Spleen (tissue), 7 donors: ENCODE measurements around the gene MYB.

Experiments
- CTCF ChIP-seq, 11 experiments: fragments of 200-600 bp in 7 of 11; fragments of 450-650 bp in 4 of 11; sonication (generic) in 4 of 11; IDR thresholded peaks in 8 of 11; conservative IDR thresholded peaks in 3 of 11; 1 replicate in 7 of 11; 2 replicates in 4 of 11; pipeline versions ENCODE4 v1.4.0 to v1.8.0; 2016 to 2021; ENCODE audit warnings: antibody characterized with exemption in 11 of 11, inconsistent platforms in 4 of 11, mild to moderate bottlenecking in 1 of 11
- POLR2AphosphoS5 ChIP-seq, 3 donors: sonication (generic); formaldehyde crosslinking; IDR thresholded peaks; one replicate each; pipeline ENCODE4 v1.5.1; 2017; ENCODE audit warnings: antibody characterized with exemption in 3 of 3
- donor health status: DM: no; HTN: no; CAD: no; lungs with moderate emphysema.
- donor health status: DM: no; HTN: no; CAD: no.
- donor health status: DM: no; HTN: no; CAD: no.

DNA sequence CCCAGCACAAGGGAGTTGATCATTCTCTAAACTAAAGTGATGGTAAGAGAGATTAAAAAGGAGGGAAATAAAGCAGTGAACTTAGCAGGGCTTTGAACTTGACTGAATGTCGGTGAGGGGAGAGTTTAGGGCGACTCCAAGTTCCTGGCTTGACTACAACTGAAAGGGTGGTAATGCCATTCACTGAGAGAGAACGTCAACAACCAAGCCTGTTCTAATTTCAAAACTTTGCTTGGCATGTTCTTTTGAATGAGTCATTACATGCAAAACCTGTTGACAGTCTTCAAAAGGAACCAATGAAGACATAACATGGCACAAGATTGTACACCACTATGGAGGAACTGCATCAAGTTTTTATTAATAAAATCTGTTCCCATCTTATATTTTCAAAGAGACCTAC, 10.3 kb upstream of the MYB start:
- TF ChIP-seq CTCF (IDR thresholded peaks at IDR 0.05 in 8 of 11, conservative IDR thresholded peaks at IDR 0.05 in 3 of 11) (no peak), POLR2AphosphoS5 (IDR thresholded peaks at IDR 0.05) (no peak)
